GM10248 (cell line): ENCODE data around the gene SYT7.

Source experiments
- CTCF ChIA-PET: fragments of 300-600 bp; sonication (Branson Sonifier 250); formaldehyde crosslinking; extraction: SDS; loops from one replicate; lab custom pipeline; 2021; ENCODE audit warnings: antibody characterized with exemption; lab: Yijun Ruan, JAX
- POLR2A ChIA-PET: fragments of 350-650 bp; sonication (Branson Sonifier 250); formaldehyde crosslinking; extraction: SDS; loops from one replicate; lab custom pipeline; 2020; ENCODE audit warnings: antibody characterized with exemption; lab: Yijun Ruan, JAX
- DNase-seq: peaks from one replicate; pipeline ENCODE4 v3.0.0; 2012; ENCODE audit errors: extremely low spot score
- TF ChIP-seq, protein P1 (sequence below): IDR thresholded peaks from 2 replicates; pipeline ENCODE4 v1.5.1; 2012; ENCODE audit warnings: mild to moderate bottlenecking, low read depth; ENCODE audit errors: extremely low read depth, missing control alignments, control extremely low read depth

Gene SYT7

DNA sequence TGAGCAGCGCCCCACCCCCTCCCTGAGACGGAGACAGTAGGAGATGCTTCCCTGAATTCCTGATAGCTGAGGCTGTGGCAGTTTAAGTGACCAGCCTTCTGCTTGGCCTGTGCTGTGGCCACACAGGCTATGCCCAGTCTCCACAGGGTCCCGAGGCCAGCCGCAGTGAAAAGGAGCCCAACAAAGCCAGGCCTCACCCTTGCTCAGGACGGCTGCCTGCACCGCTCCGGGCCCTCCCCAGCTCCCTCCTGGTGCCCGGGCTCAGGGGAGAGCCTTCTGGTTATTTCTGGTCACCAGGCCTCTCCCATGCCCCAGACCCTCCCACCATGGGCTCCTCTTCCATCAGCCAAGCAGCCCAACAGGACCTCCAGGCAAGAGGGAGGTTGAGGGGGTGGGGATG is 43.5 kb downstream of the SYT7 start:
- CTCF ChIA-PET, result interaction anchor here (0.8 to 1.3 kb wide), 2 partner anchors 20 to 101 kb away, joined by 3 to 4 read pairs; no protein-coding TSS in a partner anchor
- POLR2A ChIA-PET, result no interaction called here
- DNase-seq, result no peak
- TF ChIP-seq, protein P1, sequence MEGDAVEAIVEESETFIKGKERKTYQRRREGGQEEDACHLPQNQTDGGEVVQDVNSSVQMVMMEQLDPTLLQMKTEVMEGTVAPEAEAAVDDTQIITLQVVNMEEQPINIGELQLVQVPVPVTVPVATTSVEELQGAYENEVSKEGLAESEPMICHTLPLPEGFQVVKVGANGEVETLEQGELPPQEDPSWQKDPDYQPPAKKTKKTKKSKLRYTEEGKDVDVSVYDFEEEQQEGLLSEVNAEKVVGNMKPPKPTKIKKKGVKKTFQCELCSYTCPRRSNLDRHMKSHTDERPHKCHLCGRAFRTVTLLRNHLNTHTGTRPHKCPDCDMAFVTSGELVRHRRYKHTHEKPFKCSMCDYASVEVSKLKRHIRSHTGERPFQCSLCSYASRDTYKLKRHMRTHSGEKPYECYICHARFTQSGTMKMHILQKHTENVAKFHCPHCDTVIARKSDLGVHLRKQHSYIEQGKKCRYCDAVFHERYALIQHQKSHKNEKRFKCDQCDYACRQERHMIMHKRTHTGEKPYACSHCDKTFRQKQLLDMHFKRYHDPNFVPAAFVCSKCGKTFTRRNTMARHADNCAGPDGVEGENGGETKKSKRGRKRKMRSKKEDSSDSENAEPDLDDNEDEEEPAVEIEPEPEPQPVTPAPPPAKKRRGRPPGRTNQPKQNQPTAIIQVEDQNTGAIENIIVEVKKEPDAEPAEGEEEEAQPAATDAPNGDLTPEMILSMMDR, result no peak

DNA sequence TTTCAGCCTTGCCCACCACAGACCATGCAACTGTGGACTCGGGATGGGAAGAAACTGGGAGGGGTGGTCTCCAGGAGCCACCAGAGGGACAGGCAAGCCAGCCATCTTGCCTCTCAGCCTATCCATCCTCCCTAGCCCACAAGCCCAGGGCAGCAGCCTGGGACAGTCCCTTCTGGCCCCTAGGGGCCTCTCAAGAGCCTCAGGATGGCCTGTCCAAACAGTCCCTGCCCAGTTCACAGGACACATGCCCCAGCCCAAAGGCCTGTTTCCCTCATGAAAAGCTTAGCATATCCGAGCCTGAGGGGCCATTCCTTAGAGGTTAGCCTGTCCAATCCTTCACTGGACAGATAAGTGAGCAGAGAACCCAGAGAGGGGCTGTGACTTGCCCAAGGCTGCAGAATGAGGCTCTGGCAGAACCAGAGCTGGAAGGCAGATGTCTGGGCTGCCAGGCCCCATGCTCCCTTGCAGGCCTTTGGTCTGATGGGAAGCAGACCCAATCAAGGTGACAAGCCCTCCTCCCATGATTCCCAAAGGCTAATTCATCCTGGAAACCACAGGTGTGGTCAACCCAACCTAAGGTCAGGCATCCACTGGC is 44.1 kb downstream of the SYT7 start:
- TF ChIP-seq, protein P1, result no peak
- DNase-seq, result no peak
- ChIA-PET POLR2A (no interaction called here), CTCF (interaction anchor here (0.8 to 1.5 kb wide), 4 partner anchors 17 to 102 kb away, joined by 3 to 4 read pairs (median 4); no protein-coding TSS in a partner anchor)

DNA sequence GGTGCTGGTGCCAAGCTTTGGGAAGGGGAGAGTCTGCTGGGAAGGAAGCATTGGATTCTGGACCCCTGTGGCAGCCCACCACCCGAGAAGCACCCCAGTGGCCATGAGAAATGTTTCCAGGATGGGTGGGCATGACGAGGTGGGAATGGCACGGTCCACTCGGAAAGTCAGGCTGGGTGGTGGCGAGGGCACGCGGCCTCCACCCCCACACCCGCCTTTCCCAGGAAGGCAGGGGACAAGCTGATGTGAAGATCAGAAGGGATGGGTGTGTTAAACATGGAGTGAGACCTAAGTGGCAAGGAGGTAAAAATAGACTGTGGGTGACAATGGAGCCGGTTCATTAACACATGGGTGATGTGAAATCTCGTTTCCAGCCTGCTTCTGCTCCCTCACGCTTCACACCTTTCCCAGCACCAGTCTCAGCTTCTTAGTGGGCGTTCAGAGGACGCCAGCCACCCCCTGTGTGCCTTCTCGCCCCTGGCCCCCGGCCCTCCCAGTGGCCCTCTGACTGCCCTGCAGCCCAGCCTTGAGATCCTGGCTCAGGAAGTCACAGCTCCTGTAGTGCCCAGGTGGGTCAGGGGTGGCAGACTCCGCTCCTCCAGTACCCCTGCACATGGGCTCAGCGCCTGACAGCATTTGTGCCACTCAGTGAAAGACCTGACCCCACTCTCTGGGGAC is 44.7 kb downstream of the SYT7 start:
- DNase-seq, result no peak
- TF ChIP-seq, protein P1, result no peak
- ChIA-PET CTCF (interaction anchor here (0.8 to 1.7 kb wide), 6 partner anchors 15 to 103 kb away, joined by 3 to 5 read pairs (median 4); no protein-coding TSS in a partner anchor), POLR2A (no interaction called here)

DNA sequence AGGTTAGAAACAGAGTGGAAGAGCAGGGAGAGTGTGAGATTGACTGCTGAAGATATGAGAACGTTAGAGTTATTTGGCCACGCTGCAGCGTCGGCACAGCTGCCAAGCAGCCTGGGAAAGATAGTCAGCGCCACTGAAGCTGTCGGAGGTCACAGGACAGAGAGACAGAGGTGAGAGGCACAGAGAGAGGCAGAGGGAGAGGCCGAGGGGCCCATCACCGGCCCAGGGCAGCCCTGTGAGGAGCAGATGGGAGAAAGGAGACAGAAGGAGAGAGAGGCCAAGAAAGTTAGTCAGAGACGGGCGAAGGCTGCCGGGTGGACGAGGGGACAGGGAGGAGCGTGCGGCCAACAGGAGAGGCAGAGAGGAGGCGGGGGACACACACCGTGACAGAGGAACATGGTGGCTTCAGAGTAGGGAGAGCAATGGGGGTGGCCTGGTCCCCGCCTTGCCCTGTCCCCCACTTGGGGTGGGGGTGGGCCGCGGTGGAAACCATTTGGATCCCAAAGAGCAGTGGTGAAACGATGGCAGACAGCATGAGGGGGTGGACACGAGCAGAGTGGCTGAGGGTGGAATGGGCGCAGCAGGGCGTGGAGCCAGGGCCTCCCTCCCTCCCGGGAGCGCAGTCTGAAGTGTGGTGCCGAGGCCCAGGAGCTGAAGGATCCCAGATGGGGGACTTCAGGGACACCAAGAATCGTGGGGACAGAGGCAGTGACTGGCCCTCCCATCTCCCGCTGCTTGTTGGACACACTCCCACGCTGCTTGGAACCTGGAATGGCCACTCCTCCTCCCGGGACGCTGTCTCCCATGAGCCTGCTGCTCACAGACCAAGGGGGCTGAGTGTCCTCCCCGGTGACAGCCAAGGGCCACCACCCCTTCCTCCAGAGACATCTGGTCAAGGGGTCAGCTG is 45.7 kb downstream of the SYT7 start:
- ChIA-PET POLR2A (no interaction called here), CTCF (interaction anchor here (1.4 to 1.7 kb wide), 4 partner anchors 14 to 89 kb away, joined by 4 to 5 read pairs (median 4); no protein-coding TSS in a partner anchor)
- no peak for DNase-seq
- TF ChIP-seq, protein P1, result no peak

DNA sequence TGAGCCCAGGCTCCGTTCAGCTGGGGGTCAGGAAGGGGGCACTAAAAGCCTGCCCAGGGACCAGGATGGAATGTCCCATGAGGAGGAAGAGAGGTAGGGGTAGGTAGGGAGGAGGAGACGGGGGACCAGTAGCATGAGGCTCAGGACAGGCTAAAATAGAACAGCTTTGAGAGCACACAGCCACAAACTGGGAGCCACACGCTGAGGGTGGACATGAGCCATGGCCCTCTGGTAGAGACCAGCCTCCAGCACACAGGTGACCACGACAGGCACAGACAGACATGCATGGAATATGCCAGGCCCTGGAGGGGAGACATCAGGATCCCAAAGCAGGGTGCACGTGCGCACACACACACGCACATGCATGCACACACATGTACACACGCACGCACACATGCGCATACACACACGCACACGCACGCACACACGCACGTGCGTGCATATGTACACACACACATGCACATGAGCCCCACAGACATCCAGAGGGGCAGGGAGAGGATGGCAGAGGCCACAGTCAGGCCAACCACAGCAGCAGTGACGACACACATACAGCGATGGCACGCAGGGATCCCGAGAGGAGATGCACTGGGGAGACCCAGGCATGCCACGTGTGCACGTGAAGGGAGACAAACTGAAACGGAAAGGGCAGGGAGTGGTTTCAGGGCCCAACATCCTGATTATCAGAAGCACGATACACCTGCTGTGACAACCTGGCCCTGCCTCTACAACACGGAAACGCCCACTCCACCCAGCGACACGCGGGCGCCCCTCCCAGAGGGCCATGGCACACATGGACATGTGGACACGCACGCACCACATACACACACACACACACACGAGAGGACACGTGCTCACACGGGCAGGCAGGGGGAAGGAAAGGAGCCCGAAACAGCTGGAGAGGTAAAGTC is 46.6 kb downstream of the SYT7 start:
- TF ChIP-seq, protein P1, result no peak
- ChIA-PET CTCF (interaction anchor here (0.8 to 4.8 kb wide), 5 partner anchors 12 to 99 kb away, joined by 3 to 25 read pairs (median 4); no protein-coding TSS in a partner anchor), POLR2A (no interaction called here)
- no peak for DNase-seq
